ENCODE measurements around the gene CATSPERZ. TPM values are rescaled to one million over a fixed set of nuclear protein-coding genes. Genes with fewer than 3 reads are reported as not detected.

Gene CATSPERZ
- total and polyA plus RNA-seq, 9 of the 15 experiments (the other 6 are each of a cell fraction or from before 2014, with no cell fraction given): 0.86 to 8.5 (median 3.5) TPM

DNA sequence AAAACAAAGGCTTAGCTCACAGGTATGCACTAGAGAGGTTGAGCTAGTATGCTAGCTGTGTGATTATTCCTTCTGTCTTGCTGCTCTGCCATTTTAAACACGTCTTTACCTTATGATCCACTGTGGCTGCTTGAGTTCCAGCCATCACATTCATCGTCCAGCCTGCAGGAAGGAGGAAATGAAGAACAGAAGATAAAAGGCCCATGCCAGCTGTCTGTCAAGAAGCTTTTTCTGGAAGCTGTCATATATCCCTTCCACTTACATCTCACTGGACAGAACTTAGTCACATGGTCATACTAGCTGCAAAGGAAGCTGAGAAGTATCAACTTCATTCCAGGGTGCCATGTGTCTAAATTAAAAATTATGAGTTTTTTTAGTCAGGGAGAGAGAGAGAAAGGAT, 27.2 kb downstream of the CATSPERZ start (continued):
- TF ChIP-seq RCOR1 (IDR thresholded peaks at IDR 0.05; ENCODE audit: borderline replicate concordance in 1 of 2, low read depth in 2 of 2, low read length in 2 of 2) (0 out of 4 replicates have a peak, but pooled peaks of 1 of the 2 experiments have one; percentile 48), SP1 (CRISPR knock-in tag; IDR thresholded peaks at IDR 0.05) (no peak), HDAC2 (IDR thresholded peaks at IDR 0.05) (peak; percentile 40; the same call in 1 of the 2 replicates), CHD1 (IDR thresholded peaks at IDR 0.05; ENCODE audit: low read length) (no peak), BCOR (IDR thresholded peaks at IDR 0.05) (peak; percentile 87), TRIM24 (IDR thresholded peaks at IDR 0.05) (0 out of 4 replicates have a peak, but pooled peaks of 1 of the 2 experiments have one; percentile 12), BRD4 (IDR thresholded peaks at IDR 0.05) (no peak), CBX3 (IDR thresholded peaks at IDR 0.05; ENCODE audit: borderline replicate concordance in 1 of 2, low read length in 2 of 2) (peak in 1 of 2 experiments; percentile 87; a peak in 2 of 3 replicates)
- TF ChIP-seq, protein P1, sequence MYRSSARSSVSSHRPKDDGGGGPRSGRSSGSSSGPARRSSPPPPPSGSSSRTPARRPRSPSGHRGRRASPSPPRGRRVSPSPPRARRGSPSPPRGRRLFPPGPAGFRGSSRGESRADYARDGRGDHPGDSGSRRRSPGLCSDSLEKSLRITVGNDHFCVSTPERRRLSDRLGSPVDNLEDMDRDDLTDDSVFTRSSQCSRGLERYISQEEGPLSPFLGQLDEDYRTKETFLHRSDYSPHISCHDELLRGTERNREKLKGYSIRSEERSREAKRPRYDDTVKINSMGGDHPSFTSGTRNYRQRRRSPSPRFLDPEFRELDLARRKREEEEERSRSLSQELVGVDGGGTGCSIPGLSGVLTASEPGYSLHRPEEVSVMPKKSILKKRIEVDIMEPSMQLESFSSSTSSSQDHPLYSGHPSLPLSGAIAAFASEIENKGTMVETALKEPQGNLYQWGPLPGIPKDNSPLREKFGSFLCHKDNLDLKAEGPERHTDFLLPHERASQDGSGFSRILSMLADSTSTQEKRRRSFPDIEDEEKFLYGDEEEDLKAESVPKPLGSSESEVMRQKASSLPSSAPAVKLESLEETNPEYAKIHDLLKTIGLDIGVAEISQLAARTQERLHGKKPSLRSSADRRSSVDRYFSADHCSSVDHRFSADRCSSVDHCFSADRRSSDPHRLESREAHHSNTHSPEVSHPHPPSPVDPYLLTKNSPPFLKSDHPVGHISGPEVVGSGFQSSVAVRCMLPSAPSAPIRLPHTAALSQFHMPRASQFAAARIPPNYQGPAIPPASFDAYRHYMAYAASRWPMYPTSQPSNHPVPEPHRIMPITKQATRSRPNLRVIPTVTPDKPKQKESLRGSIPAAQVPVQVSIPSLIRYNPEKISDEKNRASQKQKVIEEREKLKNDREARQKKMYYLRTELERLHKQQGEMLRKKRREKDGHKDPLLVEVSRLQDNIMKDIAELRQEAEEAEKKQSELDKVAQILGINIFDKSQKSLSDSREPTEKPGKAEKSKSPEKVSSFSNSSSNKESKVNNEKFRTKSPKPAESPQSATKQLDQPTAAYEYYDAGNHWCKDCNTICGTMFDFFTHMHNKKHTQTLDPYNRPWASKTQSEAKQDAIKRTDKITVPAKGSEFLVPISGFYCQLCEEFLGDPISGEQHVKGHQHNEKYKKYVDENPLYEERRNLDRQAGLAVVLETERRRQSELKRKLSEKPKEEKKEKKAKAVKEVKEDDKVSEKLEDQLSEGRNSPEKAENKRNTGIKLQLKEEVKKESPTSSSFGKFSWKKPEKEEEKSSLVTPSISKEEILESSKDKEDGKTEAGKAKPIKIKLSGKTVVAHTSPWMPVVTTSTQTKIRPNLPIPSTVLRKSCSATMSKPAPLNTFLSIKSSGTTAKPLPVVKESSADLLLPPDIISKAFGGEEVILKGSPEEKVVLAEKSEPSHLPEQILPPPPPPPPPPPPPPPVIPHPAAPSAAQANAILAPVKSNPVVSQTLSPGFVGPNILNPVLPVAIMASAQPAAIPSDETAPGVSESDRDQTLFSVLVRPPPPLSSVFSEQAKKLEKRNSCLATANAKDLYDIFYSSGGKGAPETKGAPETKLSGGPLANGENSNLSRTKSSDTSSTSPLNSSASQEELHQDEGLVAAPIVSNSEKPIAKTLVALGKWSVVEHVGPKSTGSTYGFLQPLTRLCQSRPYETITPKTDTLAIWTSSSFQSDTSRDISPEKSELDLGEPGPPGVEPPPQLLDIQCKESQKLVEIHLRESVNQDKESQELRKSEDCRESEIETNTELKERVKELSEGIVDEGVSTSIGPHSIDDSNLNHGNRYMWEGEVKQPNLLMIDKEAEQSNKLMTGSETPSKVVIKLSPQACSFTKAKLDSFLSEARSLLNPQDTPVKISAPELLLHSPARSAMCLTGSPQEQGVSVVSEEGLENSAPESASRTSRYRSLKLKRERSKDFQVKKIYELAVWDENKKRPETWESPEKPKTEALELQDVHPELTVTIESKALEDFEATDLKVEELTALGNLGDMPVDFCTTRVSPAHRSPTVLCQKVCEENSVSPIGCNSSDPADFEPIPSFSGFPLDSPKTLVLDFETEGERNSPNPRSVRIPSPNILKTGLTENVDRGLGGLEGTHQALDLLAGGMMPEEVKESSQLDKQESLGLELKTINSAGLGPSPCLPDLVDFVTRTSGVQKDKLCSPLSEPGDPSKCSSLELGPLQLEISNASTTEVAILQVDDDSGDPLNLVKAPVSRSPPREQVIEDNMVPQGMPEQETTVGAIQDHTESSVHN (IDR thresholded peaks at IDR 0.05; ENCODE audit: borderline replicate concordance in 1 of 2, low read depth in 1 of 2): no peak
